HG02678 (cell line): ENCODE results near the gene FAM169A.
"Not testable (repeated sequence)": the region's sequence is repeated elsewhere in the genome, so short reads cannot be mapped to it uniquely, and the experiment has no call there.

Experiments
- ATAC-seq: cut with Tn5 transposase; IDR thresholded peaks from one replicate; pipeline ENCODE4 v1.9.1; 2021; ENCODE audit warnings: mild to moderate bottlenecking, moderate library complexity; ENCODE audit not compliant: unreplicated experiment

FAM169A gene

GRCh38 chr5:74870299-74871067, 4.3 kb upstream of the FAM169A start:
- ATAC-seq, result no peak

GRCh38 chr5:74869414-74869813, 3.2 kb upstream of the FAM169A start:
- not testable (repeated sequence) for ATAC-seq

GRCh38 chr5:74866596-74867162, 492 bp upstream of the FAM169A start:
- peak; percentile 23 for ATAC-seq

GRCh38 chr5:74865256-74865803, 857 bp downstream of the FAM169A start:
- no peak for ATAC-seq

GRCh38 chr5:74864823-74865222, 1.4 kb downstream of the FAM169A start:
- ATAC-seq, result no peak

- ATAC-seq, result no peak
Measured at GRCh38 chr5:74863726-74864125, 2.5 kb downstream of the FAM169A start.

- ATAC-seq, result no peak
Measured at GRCh38 chr5:74862221-74862620, 4.0 kb downstream of the FAM169A start.

- ATAC-seq, result not testable (repeated sequence)
Measured at GRCh38 chr5:74856975-74857374, 9.2 kb downstream of the FAM169A start.

GRCh38 chr5:74853256-74853655, 12.9 kb downstream of the FAM169A start:
- no peak for ATAC-seq

- ATAC-seq, result no peak
Measured at GRCh38 chr5:74851684-74852353, 14.4 kb downstream of the FAM169A start.

- ATAC-seq, result no peak
Measured at GRCh38 chr5:74850789-74851425, 15.3 kb downstream of the FAM169A start.

- no peak for ATAC-seq
Measured at GRCh38 chr5:74850030-74850429, 16.2 kb downstream of the FAM169A start.

- ATAC-seq, result no peak
Measured at GRCh38 chr5:74848553-74849025, 17.6 kb downstream of the FAM169A start.

GRCh38 chr5:74839229-74839628, 27.0 kb downstream of the FAM169A start:
- no peak for ATAC-seq

GRCh38 chr5:74838262-74838661, 27.9 kb downstream of the FAM169A start:
- no peak for ATAC-seq

GRCh38 chr5:74837115-74837514, 29.1 kb downstream of the FAM169A start:
- no peak for ATAC-seq

- no peak for ATAC-seq
Measured at GRCh38 chr5:74833537-74834266, 32.5 kb downstream of the FAM169A start.

GRCh38 chr5:74829413-74829812, 36.8 kb downstream of the FAM169A start:
- no peak for ATAC-seq

GRCh38 chr5:74822288-74822687, 43.9 kb downstream of the FAM169A start:
- ATAC-seq, result no peak

GRCh38 chr5:74816875-74817274, 49.3 kb downstream of the FAM169A start:
- no peak for ATAC-seq
